ENCODE results near the gene IFIT2. TPM values are rescaled to one million over a fixed set of nuclear protein-coding genes. Genes with fewer than 3 reads are reported as not detected.
"Not testable (repeated sequence)": the region's sequence is repeated elsewhere in the genome, so short reads cannot be mapped to it uniquely, and the experiment has no call there.

Gene IFIT2
- total RNA-seq, 1 experiment from 2014 or later: 40.8 TPM

- intact Hi-C loops (cut with micrococcal nuclease; ENCODE audit: unreplicated experiment): no loop called here
- TSS peak; percentile 70 for BruUV-seq (replicated peaks)
- no peak for TF ChIP-seq CTCF (IDR thresholded peaks at IDR 0.05; ENCODE audit: unreplicated experiment)
- peaks cover 18% of the 10 kb centered on the region for H3K36me3 Mint-ChIP-seq (ENCODE audit: insufficient read depth, unreplicated experiment)
- H3K27me3 Mint-ChIP-seq (ENCODE audit: unreplicated experiment): no peaks in the 10 kb centered on the region
- H3K9me3 Mint-ChIP-seq (ENCODE audit: low read depth, unreplicated experiment): peaks cover 8% of the 10 kb centered on the region
- CTCF ChIA-PET: interaction anchor here (1.0 kb wide), 1 partner anchor 41 kb away, joined by 3 read pairs; no protein-coding TSS in a partner anchor
- H3K4me1 Mint-ChIP-seq (ENCODE audit: low read depth, unreplicated experiment): peaks cover 38% of the 10 kb centered on the region
- H3K27ac Mint-ChIP-seq (ENCODE audit: unreplicated experiment): peak within 1 kb of the TSS; percentile 93
- DNase-seq: peak; percentile 40
- peak within 1 kb of the TSS; percentile 80 for H3K4me3 Mint-ChIP-seq (ENCODE audit: low read depth, unreplicated experiment)
These were observed 26.1 kb downstream of the IFIT2 start, which contains the start of gene IFIT3 for GRCh38 chr10:89327803-89328441. TSS of gene IFIT3 (plus strand) at chr10:89327997. CDS start at chr10:89328074, 77 bp downstream.

- DNase-seq: no peak
- Mint-ChIP-seq H3K4me1 (ENCODE audit: low read depth, unreplicated experiment) (peaks cover 38% of the 10 kb centered on the region), H3K36me3 (ENCODE audit: insufficient read depth, unreplicated experiment) (peaks cover 15% of the 10 kb centered on the region), H3K4me3 (ENCODE audit: low read depth, unreplicated experiment) (peak overlapping the region; percentile 80), H3K27ac (ENCODE audit: unreplicated experiment) (no peak overlapping the region), H3K9me3 (ENCODE audit: low read depth, unreplicated experiment) (peaks cover 2% of the 10 kb centered on the region), H3K27me3 (ENCODE audit: unreplicated experiment) (no peaks in the 10 kb centered on the region)
- no peak for TF ChIP-seq CTCF (IDR thresholded peaks at IDR 0.05; ENCODE audit: unreplicated experiment)
- intact Hi-C loops (cut with micrococcal nuclease; ENCODE audit: unreplicated experiment): no loop called here
- BruUV-seq (replicated peaks): no TSS peak
- CTCF ChIA-PET: no interaction called here
These were observed 27.3 kb downstream of the IFIT2 start for GRCh38 chr10:89329151-89329550.

GRCh38 chr10:89330014-89330413, 28.2 kb downstream of the IFIT2 start:
- BruUV-seq (replicated peaks); H3K9me3 Mint-ChIP-seq (ENCODE audit: low read depth, unreplicated experiment); H3K4me3 Mint-ChIP-seq (ENCODE audit: low read depth, unreplicated experiment); H3K27ac Mint-ChIP-seq (ENCODE audit: unreplicated experiment); H3K27me3 Mint-ChIP-seq (ENCODE audit: unreplicated experiment); DNase-seq; CTCF ChIA-PET; intact Hi-C loops (cut with micrococcal nuclease; ENCODE audit: unreplicated experiment): not testable (repeated sequence)
- peaks cover 38% of the 10 kb centered on the region for H3K4me1 Mint-ChIP-seq (ENCODE audit: low read depth, unreplicated experiment)
- peaks cover 15% of the 10 kb centered on the region for H3K36me3 Mint-ChIP-seq (ENCODE audit: insufficient read depth, unreplicated experiment)

- Mint-ChIP-seq H3K27ac (ENCODE audit: unreplicated experiment) (no peak overlapping the region), H3K9me3 (ENCODE audit: low read depth, unreplicated experiment) (no peaks in the 10 kb centered on the region), H3K36me3 (ENCODE audit: insufficient read depth, unreplicated experiment) (peaks cover 15% of the 10 kb centered on the region), H3K27me3 (ENCODE audit: unreplicated experiment) (no peaks in the 10 kb centered on the region), H3K4me1 (ENCODE audit: low read depth, unreplicated experiment) (peaks cover 38% of the 10 kb centered on the region), H3K4me3 (ENCODE audit: low read depth, unreplicated experiment) (no peak overlapping the region)
- CTCF ChIA-PET: no interaction called here
- no TSS peak for BruUV-seq (replicated peaks)
- no peak for DNase-seq
- no peak for TF ChIP-seq CTCF (IDR thresholded peaks at IDR 0.05; ENCODE audit: unreplicated experiment)
- intact Hi-C loops (cut with micrococcal nuclease; ENCODE audit: unreplicated experiment): no loop called here
These were observed 28.8 kb downstream of the IFIT2 start for GRCh38 chr10:89330537-89331212.

- H3K4me1 Mint-ChIP-seq (ENCODE audit: low read depth, unreplicated experiment): peaks cover 33% of the 10 kb centered on the region
- H3K27ac Mint-ChIP-seq (ENCODE audit: unreplicated experiment); H3K27me3 Mint-ChIP-seq (ENCODE audit: unreplicated experiment); H3K4me3 Mint-ChIP-seq (ENCODE audit: low read depth, unreplicated experiment); intact Hi-C loops (cut with micrococcal nuclease; ENCODE audit: unreplicated experiment); BruUV-seq (replicated peaks); DNase-seq; H3K9me3 Mint-ChIP-seq (ENCODE audit: low read depth, unreplicated experiment): not testable (repeated sequence)
- CTCF ChIA-PET: interaction anchor here (0.6 to 1.1 kb wide), 2 partner anchors 11 to 53 kb away, joined by 3 to 4 read pairs; no protein-coding TSS in a partner anchor
- peaks cover 15% of the 10 kb centered on the region for H3K36me3 Mint-ChIP-seq (ENCODE audit: insufficient read depth, unreplicated experiment)
These were observed 29.8 kb downstream of the IFIT2 start for GRCh38 chr10:89331487-89332122.
